Loucy (cell line): Measurements from ENCODE around the gene CD207.

Experiments
- H2AFZ ChIP-seq: fragments of 200-600 bp; sonication (generic); 2 replicates; pipeline ENCODE4 v1.6.0; 2016; ENCODE audit warnings: antibody characterized with exemption, mild to moderate bottlenecking, low read length, moderate library complexity
- H3F3A ChIP-seq: fragments of 200-600 bp; 2 replicates; pipeline ENCODE4 v1.6.0; 2016; ENCODE audit warnings: antibody characterized with exemption, low read depth, mild to moderate bottlenecking
- H3K27me3 ChIP-seq: fragments of 200-600 bp; sonication (generic); 2 replicates; pipeline ENCODE4 v1.6.1; 2014; ENCODE audit warnings: low read length, mild to moderate bottlenecking; ENCODE audit not compliant: insufficient read depth, poor library complexity, severe bottlenecking
- H3K36me3 ChIP-seq: fragments of 200-600 bp; sonication (generic); 2 replicates; pipeline ENCODE4 v1.6.1; 2016; ENCODE audit warnings: low read length; ENCODE audit not compliant: insufficient read depth
- H3K4me1 ChIP-seq: fragments of 200-600 bp; sonication (generic); 2 replicates; pipeline ENCODE4 v1.5.1; 2014; ENCODE audit warnings: low read length, mild to moderate bottlenecking; ENCODE audit not compliant: insufficient read depth, poor library complexity, severe bottlenecking
- H3K4me2 ChIP-seq: fragments of 200-600 bp; sonication (generic); 2 replicates; pipeline ENCODE4 v1.6.0; 2014; ENCODE audit warnings: antibody characterized with exemption, low read length, low read depth, mild to moderate bottlenecking; ENCODE audit not compliant: poor library complexity, severe bottlenecking
- H3K4me3 ChIP-seq: fragments of 200-600 bp; sonication (generic); 2 replicates; pipeline ENCODE4 v1.5.1; 2014; ENCODE audit warnings: low read length, mild to moderate bottlenecking, mixed read lengths; ENCODE audit not compliant: poor library complexity, severe bottlenecking
- H3K79me2 ChIP-seq: fragments of 200-600 bp; sonication (generic); 2 replicates; pipeline ENCODE4 v1.6.1; 2014; ENCODE audit warnings: low read length; ENCODE audit not compliant: insufficient read depth
- H3K9ac ChIP-seq: fragments of 200-600 bp; sonication (generic); 2 replicates; pipeline ENCODE4 v1.6.0; 2014; ENCODE audit warnings: mild to moderate bottlenecking, low read depth, low read length, moderate library complexity; ENCODE audit not compliant: poor library complexity, severe bottlenecking
- H3K9me2 ChIP-seq: fragments of 200-600 bp; sonication (generic); replicated peaks from 2 replicates; pipeline ENCODE4 v1.6.1; 2016; ENCODE audit warnings: low read depth, low read length, mixed read lengths
- H3K9me3 ChIP-seq: fragments of 200-600 bp; sonication (generic); 2 replicates; pipeline ENCODE4 v1.6.1; 2014; ENCODE audit warnings: mild to moderate bottlenecking, antibody characterized with exemption, low read length, low read depth; ENCODE audit not compliant: insufficient read depth
- H4K20me1 ChIP-seq: fragments of 200-600 bp; sonication (generic); 2 replicates; pipeline ENCODE4 v1.6.0; 2014; ENCODE audit warnings: antibody characterized with exemption, low read length, mild to moderate bottlenecking; ENCODE audit not compliant: insufficient read depth, poor library complexity, severe bottlenecking
- CTCF ChIP-seq: fragments of 200-600 bp; sonication (generic); conservative IDR thresholded peaks from 2 replicates; pipeline ENCODE4 v1.5.1; 2014; ENCODE audit warnings: mild to moderate bottlenecking, antibody characterized with exemption, low read length
- EZH2phosphoT487 ChIP-seq: fragments of 200-600 bp; IDR thresholded peaks from 2 replicates; pipeline ENCODE4 v1.6.1; 2018; ENCODE audit warnings: antibody characterized with exemption, mild to moderate bottlenecking, moderate library complexity, borderline replicate concordance

The CD207 gene

GRCh38 chr2:70808983-70809958 lies 26.3 kb downstream of the CD207 start:
- peaks cover 4% of the 10 kb centered on the region for H3K4me1 ChIP-seq
- TF ChIP-seq CTCF (no peak), EZH2phosphoT487 (no peak)
- H2AFZ ChIP-seq: no peak overlapping the region
- no peaks in the 10 kb centered on the region for H3F3A ChIP-seq
- no peaks in the 10 kb centered on the region for H3K9me2 ChIP-seq
- H3K9ac ChIP-seq: no peak overlapping the region
- no peak overlapping the region for H3K4me3 ChIP-seq
- H3K27me3 ChIP-seq: no peaks in the 10 kb centered on the region
- no peaks in the 10 kb centered on the region for H4K20me1 ChIP-seq
- H3K9me3 ChIP-seq: no peaks in the 10 kb centered on the region
- no peaks in the 10 kb centered on the region for H3K79me2 ChIP-seq
- no peak overlapping the region for H3K4me2 ChIP-seq
- H3K36me3 ChIP-seq: no peaks in the 10 kb centered on the region

- no peak for TF ChIP-seq CTCF
- no peaks in the 10 kb centered on the region for H3K79me2 ChIP-seq
- no peaks in the 10 kb centered on the region for H3K9me3 ChIP-seq
- no peak overlapping the region for H3K4me3 ChIP-seq
- no peaks in the 10 kb centered on the region for H3K9me2 ChIP-seq
- no peaks in the 10 kb centered on the region for H3F3A ChIP-seq
- no peak overlapping the region for H3K9ac ChIP-seq
- H2AFZ ChIP-seq: no peak overlapping the region
- H3K4me1 ChIP-seq: peaks cover 4% of the 10 kb centered on the region
- no peak overlapping the region for H3K4me2 ChIP-seq
- H3K27me3 ChIP-seq: no peaks in the 10 kb centered on the region
- no peaks in the 10 kb centered on the region for H3K36me3 ChIP-seq
- no peaks in the 10 kb centered on the region for H4K20me1 ChIP-seq
Measured at GRCh38 chr2:70807828-70808118, 27.8 kb downstream of the CD207 start.

GRCh38 chr2:70807102-70807827 lies 28.4 kb downstream of the CD207 start:
- Histone ChIP-seq H4K20me1 (no peaks in the 10 kb centered on the region), H2AFZ (0 out of 2 replicates have a peak overlapping the region, but pooled peaks have one; percentile 60), H3K36me3 (no peaks in the 10 kb centered on the region), H3F3A (no peaks in the 10 kb centered on the region), H3K9me3 (no peaks in the 10 kb centered on the region), H3K4me1 (peaks cover 4% of the 10 kb centered on the region), H3K9me2 (no peaks in the 10 kb centered on the region), H3K4me2 (no peak overlapping the region), H3K4me3 (no peak overlapping the region), H3K27me3 (no peaks in the 10 kb centered on the region), H3K9ac (no peak overlapping the region), H3K79me2 (no peaks in the 10 kb centered on the region)
- TF ChIP-seq EZH2phosphoT487 (no peak), CTCF (no peak)
